Natural killer cell (primary cell): Measurements from ENCODE around the gene DOCK1. TPM values are rescaled to one million over a fixed set of nuclear protein-coding genes. Genes with fewer than 3 reads are reported as not detected.

Source experiments
- ATAC-seq, 3 donors: fragments of 150-1000 bp in 2 of 3; fragments of 200-7000 bp in 1 of 3; cut with Tn5 transposase; 1 replicate in 1 of 3; 2 replicates in 2 of 3; pipeline ENCODE4 v1.10.0; 2021; ENCODE audit warnings: mild to moderate bottlenecking in 2 of 3, moderate library complexity in 2 of 3
- DNase-seq, 2 donors: peaks; one replicate each; pipeline versions ENCODE4 v3.0.0 to v3.0.0-alpha.2; 2013 to 2021; ENCODE audit warnings: mixed read lengths in 1 of 2
- H3K27ac ChIP-seq: one replicate; pipeline ENCODE4 v1.5.1; 2013; ENCODE audit warnings: mild to moderate bottlenecking, low read length
- H3K27me3 ChIP-seq: one replicate; pipeline ENCODE4 v1.6.1; 2013; ENCODE audit warnings: low read length; ENCODE audit not compliant: control insufficient read depth, insufficient read depth
- H3K36me3 ChIP-seq: one replicate; pipeline ENCODE4 v1.6.1; 2013; ENCODE audit warnings: low read length; ENCODE audit not compliant: control insufficient read depth, insufficient read depth
- H3K4me1 ChIP-seq: one replicate; pipeline ENCODE4 v1.6.1; 2013; ENCODE audit warnings: low read length; ENCODE audit not compliant: control insufficient read depth, insufficient read depth
- H3K4me3 ChIP-seq: one replicate; pipeline ENCODE4 v1.5.1; 2013; ENCODE audit warnings: low read length
- H3K9me3 ChIP-seq: one replicate; pipeline ENCODE4 v1.6.1; 2013; ENCODE audit warnings: low read length; ENCODE audit not compliant: control insufficient read depth, insufficient read depth
- H3K27ac Mint-ChIP-seq, 2 donors: one replicate each; pipeline ENCODE4 v1.8.0; 2022; ENCODE audit warnings: mild to moderate bottlenecking in 2 of 2, mixed read lengths in 2 of 2, moderate library complexity in 1 of 2
- H3K27me3 Mint-ChIP-seq, 2 donors: one replicate each; pipeline ENCODE4 v1.8.0; 2022; ENCODE audit warnings: low read depth in 2 of 2, mixed read lengths in 2 of 2
- H3K36me3 Mint-ChIP-seq: one replicate; pipeline ENCODE4 v1.8.0; 2022; ENCODE audit warnings: mixed read lengths
- H3K4me1 Mint-ChIP-seq, 2 donors: one replicate each; pipeline ENCODE4 v1.8.0; 2022; ENCODE audit warnings: mixed read lengths in 2 of 2
- H3K4me3 Mint-ChIP-seq: one replicate; pipeline ENCODE4 v1.8.0; 2022; ENCODE audit warnings: mild to moderate bottlenecking, moderate library complexity, mixed read lengths
- H3K9me3 Mint-ChIP-seq, 2 donors: one replicate each; pipeline ENCODE4 v1.8.0; 2022; ENCODE audit warnings: mixed read lengths in 2 of 2
- CTCF ChIP-seq: fragments of 200-600 bp; IDR thresholded peaks from one replicate; pipeline ENCODE4 v1.8.0; 2022; ENCODE audit warnings: antibody characterized with exemption
- WGBS: methylation state at CpG from one replicate; pipeline ENCODE4 v1.1.7; 2013; ENCODE audit warnings: missing lambda C conversion rate; ENCODE audit not compliant: insufficient coverage; 5-methylcytosine and 5-hydroxymethylcytosine counted together
- intact Hi-C: fragments of 100-400 bp; cut with micrococcal nuclease; formaldehyde crosslinking; loops from one replicate; pipeline ENCODE4 v1.14.2; 2022
- total RNA-seq, 4 donors: library from RNA; stranded (reverse); fragments of 120-200 nt in 1 of 4; gene quantifications; one replicate each; pipeline versions ENCODE4 v1.2.3 to v1.2.4, GENCODE V29; 2013 to 2022

The DOCK1 gene
- total RNA-seq, 3 donors from 2014 or later (not counting 1 experiment from before 2014, with no cell fraction given) = 0.07 to 0.12 (median 0.08) TPM

DNA sequence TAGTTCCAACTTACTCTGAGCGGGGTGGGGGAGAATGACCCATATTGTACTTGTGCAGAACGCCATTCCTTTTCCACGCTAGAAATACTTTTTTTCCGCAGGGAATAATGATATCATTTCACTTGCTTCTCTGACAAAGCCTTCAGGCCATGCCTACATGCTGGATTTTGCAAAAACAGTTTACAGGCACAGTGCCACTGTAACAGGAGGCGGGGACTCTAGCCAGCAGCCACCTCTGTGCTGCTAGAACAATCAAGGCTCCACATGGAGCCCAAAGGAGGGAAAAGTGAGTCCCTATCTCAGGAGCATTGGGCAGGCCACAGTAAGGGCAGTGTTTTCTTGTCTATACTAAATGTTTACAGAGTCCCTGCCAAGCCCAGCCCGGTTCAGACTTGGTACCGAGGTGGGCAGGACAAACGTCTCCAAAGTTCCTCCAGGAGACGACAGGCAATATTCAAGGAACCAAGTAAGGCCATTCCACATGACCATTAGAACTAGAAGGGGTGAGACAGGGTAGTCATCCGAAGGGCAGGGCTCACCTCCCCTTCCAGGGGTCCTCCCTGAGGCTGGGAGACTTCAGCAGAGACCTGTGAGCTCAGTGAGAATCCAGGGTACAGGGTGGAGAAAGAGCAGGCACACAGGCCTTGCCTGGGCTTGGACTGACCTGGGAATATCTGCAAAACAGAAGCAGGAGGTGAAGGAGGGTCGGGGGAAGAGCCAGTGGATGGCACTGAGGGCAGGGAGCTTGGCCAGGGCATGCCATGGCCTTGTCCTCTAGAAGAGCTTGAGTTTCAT is 553.0 kb downstream of the DOCK1 start:
- H3K27ac Mint-ChIP-seq = no peak overlapping the region
- no peaks in the 10 kb centered on the region for H3K27me3 ChIP-seq
- H3K4me1 Mint-ChIP-seq = no peaks in the 10 kb centered on the region
- no peak overlapping the region for H3K4me3 ChIP-seq
- H3K4me1 ChIP-seq = no peaks in the 10 kb centered on the region
- H3K4me3 Mint-ChIP-seq = no peak overlapping the region
- 91% methylated on average over 11 of the region's 11 CpGs for WGBS
- H3K36me3 Mint-ChIP-seq = no peaks in the 10 kb centered on the region
- intact Hi-C loops = no loop called here
- H3K27ac ChIP-seq = no peak overlapping the region
- peaks cover 0 to 20% of the 10 kb centered on the region in 2 donors for H3K27me3 Mint-ChIP-seq
- no peak for DNase-seq
- H3K9me3 Mint-ChIP-seq = no peaks in the 10 kb centered on the region
- ATAC-seq = no peak
- no peaks in the 10 kb centered on the region for H3K36me3 ChIP-seq
- TF ChIP-seq CTCF = no peak
- no peaks in the 10 kb centered on the region for H3K9me3 ChIP-seq

DNA sequence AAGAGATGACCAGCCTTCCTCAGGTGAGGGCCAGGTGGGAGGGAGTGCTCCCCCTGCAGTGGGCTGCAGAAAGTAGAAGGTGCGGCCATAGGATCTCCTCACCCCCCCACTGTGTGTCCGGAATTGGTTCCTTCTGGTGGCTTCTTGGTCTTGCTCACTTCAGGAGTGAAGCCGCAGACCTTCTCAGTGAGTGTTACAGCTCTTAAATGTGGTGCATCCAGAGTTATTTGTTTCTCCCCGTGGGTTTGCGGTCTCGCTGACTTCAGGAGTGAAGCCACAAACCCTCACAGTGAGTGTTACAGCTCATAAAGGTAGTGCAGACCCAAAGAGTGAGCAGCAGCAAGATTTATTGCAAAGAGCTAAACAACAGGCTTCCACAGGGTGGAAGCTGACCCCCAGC is 553.6 kb downstream of the DOCK1 start:
- no peaks in the 10 kb centered on the region for H3K9me3 ChIP-seq
- Mint-ChIP-seq H3K27me3 (peaks cover 3 to 26% of the 10 kb centered on the region in 2 donors), H3K4me3 (no peak overlapping the region), H3K27ac (no peak overlapping the region), H3K4me1 (no peaks in the 10 kb centered on the region), H3K9me3 (no peaks in the 10 kb centered on the region), H3K36me3 (no peaks in the 10 kb centered on the region)
- H3K27me3 ChIP-seq = no peaks in the 10 kb centered on the region
- H3K4me1 ChIP-seq = no peaks in the 10 kb centered on the region
- 70% methylated on average over 6 of the region's 6 CpGs for WGBS
- DNase-seq (no peak), ATAC-seq (no peak)
- no peaks in the 10 kb centered on the region for H3K36me3 ChIP-seq
- no peak overlapping the region for H3K27ac ChIP-seq
- no peak overlapping the region for H3K4me3 ChIP-seq
- TF ChIP-seq CTCF = no peak
- intact Hi-C loops = no loop called here

- WGBS = 71% methylated on average over 7 of the region's 8 CpGs
- intact Hi-C loops = no loop called here
Measured at GRCh38 chr10:127459918-127460317, 554.7 kb downstream of the DOCK1 start.

More at GRCh38 chr10:127459918-127460317, 554.7 kb downstream of the DOCK1 start:
- Mint-ChIP-seq H3K27me3 (peaks cover 14 to 31% of the 10 kb centered on the region in 2 donors), H3K27ac (no peak overlapping the region), H3K36me3 (no peaks in the 10 kb centered on the region), H3K4me1 (no peaks in the 10 kb centered on the region), H3K4me3 (no peak overlapping the region), H3K9me3 (no peaks in the 10 kb centered on the region)
- no peak for DNase-seq
- no peak overlapping the region for H3K4me3 ChIP-seq
- no peaks in the 10 kb centered on the region for H3K27me3 ChIP-seq
- H3K36me3 ChIP-seq = no peaks in the 10 kb centered on the region
- H3K27ac ChIP-seq = no peak overlapping the region
- no peaks in the 10 kb centered on the region for H3K4me1 ChIP-seq
- TF ChIP-seq CTCF = no peak
- no peak for ATAC-seq
- no peaks in the 10 kb centered on the region for H3K9me3 ChIP-seq
